ENCODE results near the gene DUS2.

GRCh38 chr16:68077866-68078700 lies 55.0 kb downstream of the DUS2 start:
- TF ChIP-seq EZH2 (IDR thresholded peaks at IDR 0.05; ENCODE audit: low read length, unreplicated experiment) (no peak), EZH2phosphoT487 (IDR thresholded peaks at IDR 0.05; ENCODE audit: borderline replicate concordance, low read length) (no peak)
- TF ChIP-seq, protein P1, sequence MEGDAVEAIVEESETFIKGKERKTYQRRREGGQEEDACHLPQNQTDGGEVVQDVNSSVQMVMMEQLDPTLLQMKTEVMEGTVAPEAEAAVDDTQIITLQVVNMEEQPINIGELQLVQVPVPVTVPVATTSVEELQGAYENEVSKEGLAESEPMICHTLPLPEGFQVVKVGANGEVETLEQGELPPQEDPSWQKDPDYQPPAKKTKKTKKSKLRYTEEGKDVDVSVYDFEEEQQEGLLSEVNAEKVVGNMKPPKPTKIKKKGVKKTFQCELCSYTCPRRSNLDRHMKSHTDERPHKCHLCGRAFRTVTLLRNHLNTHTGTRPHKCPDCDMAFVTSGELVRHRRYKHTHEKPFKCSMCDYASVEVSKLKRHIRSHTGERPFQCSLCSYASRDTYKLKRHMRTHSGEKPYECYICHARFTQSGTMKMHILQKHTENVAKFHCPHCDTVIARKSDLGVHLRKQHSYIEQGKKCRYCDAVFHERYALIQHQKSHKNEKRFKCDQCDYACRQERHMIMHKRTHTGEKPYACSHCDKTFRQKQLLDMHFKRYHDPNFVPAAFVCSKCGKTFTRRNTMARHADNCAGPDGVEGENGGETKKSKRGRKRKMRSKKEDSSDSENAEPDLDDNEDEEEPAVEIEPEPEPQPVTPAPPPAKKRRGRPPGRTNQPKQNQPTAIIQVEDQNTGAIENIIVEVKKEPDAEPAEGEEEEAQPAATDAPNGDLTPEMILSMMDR (conservative IDR thresholded peaks at IDR 0.05; ENCODE audit: low read depth, low read length) = no peak
